Endodermal cell (in vitro differentiated cells): ENCODE measurements around the gene CLCF1. TPM values are rescaled to one million over a fixed set of nuclear protein-coding genes. Genes with fewer than 3 reads are reported as not detected.

Experiments used
- DNase-seq: peaks from one replicate; pipeline ENCODE4 v3.0.0-alpha.2; 2017
- H3K27ac ChIP-seq: 2 replicates; pipeline ENCODE4 v1.5.1; 2013; ENCODE audit warnings: mild to moderate bottlenecking, low read depth, low read length, moderate library complexity
- H3K27me3 ChIP-seq: 2 replicates; pipeline ENCODE4 v1.6.1; 2013; ENCODE audit warnings: mild to moderate bottlenecking, low read length, moderate library complexity; ENCODE audit not compliant: insufficient read depth, control insufficient read depth, poor library complexity, severe bottlenecking
- H3K36me3 ChIP-seq: 2 replicates; pipeline ENCODE4 v1.7.0; 2013; ENCODE audit warnings: mild to moderate bottlenecking, low read length, moderate library complexity; ENCODE audit not compliant: control insufficient read depth, insufficient read depth
- H3K4me1 ChIP-seq: one replicate; pipeline ENCODE4 v1.7.0; 2013; ENCODE audit warnings: low read length; ENCODE audit not compliant: control insufficient read depth, insufficient read depth
- H3K4me3 ChIP-seq: 2 replicates; pipeline ENCODE4 v1.5.1; 2013; ENCODE audit warnings: mild to moderate bottlenecking, low read length, moderate library complexity
- H3K9ac ChIP-seq: 2 replicates; pipeline ENCODE4 v1.6.1; 2013; ENCODE audit warnings: mild to moderate bottlenecking, low read length, moderate library complexity; ENCODE audit not compliant: poor library complexity, severe bottlenecking; ENCODE audit errors: extremely low read depth
- H3K9me3 ChIP-seq: 2 replicates; pipeline ENCODE4 v1.6.1; 2013; ENCODE audit warnings: mild to moderate bottlenecking, low read length, moderate library complexity; ENCODE audit not compliant: control insufficient read depth
- H3K27ac Mint-ChIP-seq: 2 replicates; pipeline ENCODE4 v1.8.0; 2020; ENCODE audit warnings: mixed read lengths
- H3K27me3 Mint-ChIP-seq: 2 replicates; pipeline ENCODE4 v1.8.0; 2021; ENCODE audit warnings: mild to moderate bottlenecking, mixed read lengths; ENCODE audit not compliant: insufficient read depth
- H3K36me3 Mint-ChIP-seq: 2 replicates; pipeline ENCODE4 v1.8.0; 2020; ENCODE audit warnings: low read depth, mixed read lengths
- H3K4me1 Mint-ChIP-seq: 2 replicates; pipeline ENCODE4 v1.8.0; 2020; ENCODE audit warnings: mixed read lengths
- H3K4me3 Mint-ChIP-seq: 2 replicates; pipeline ENCODE4 v1.8.0; 2020; ENCODE audit warnings: mild to moderate bottlenecking, moderate library complexity, mixed read lengths
- H3K9me3 Mint-ChIP-seq: 2 replicates; pipeline ENCODE4 v1.8.0; 2020; ENCODE audit warnings: mild to moderate bottlenecking, mixed read lengths
- CTCF ChIP-seq: fragments of 200-600 bp; sonication (generic); conservative IDR thresholded peaks from 2 replicates; pipeline ENCODE4 v1.5.0; 2021; ENCODE audit warnings: antibody characterized with exemption, mild to moderate bottlenecking
- WGBS, 2 experiments: methylation state at CpG; one replicate each; pipeline versions ENCODE4 v1.1.5 to v1.1.7; 2013; ENCODE audit warnings: missing lambda C conversion rate in 2 of 2, mixed read lengths in 1 of 2; ENCODE audit not compliant: insufficient coverage in 1 of 2, insufficient read length in 1 of 2; 5-methylcytosine and 5-hydroxymethylcytosine counted together
- total RNA-seq, 2 donors: library from RNA; stranded (reverse); fragmentation: NEBNext Ultra II Directional in 1 of 2; extraction: Animal tissue kit (Norgen Biotek cat#: 25700) in 1 of 2; gene quantifications; 2 replicates in 1 of 2; 3 replicates in 1 of 2; pipeline ENCODE4 v1.2.1, GENCODE V29; 2021

The CLCF1 gene
- total RNA-seq, 2 donors from 2014 or later, result 3.6 to 4.8 TPM

DNA sequence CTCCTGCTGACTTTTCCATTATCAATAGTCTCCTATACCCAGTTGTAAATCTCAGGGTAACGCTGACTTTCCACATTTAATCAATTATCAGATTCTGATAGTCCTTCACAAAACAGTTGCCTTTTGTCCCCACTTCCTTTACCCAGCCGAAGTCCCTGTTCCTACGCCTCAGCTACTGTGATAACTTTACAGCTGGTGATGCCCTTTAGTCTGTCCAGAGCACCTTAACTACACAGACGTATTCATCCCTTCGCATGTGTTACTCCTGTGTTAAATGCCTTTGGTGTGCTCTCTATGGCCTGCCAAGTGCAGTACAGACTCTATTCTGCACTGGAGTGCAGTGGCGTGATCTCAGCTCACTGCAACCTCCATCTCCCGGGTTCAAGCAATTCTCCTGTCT is 49.9 kb downstream of the CLCF1 start:
- no peaks in the 10 kb centered on the region for H3K9me3 ChIP-seq
- H3K4me1 ChIP-seq, result no peaks in the 10 kb centered on the region
- peaks cover 3% of the 10 kb centered on the region for H3K4me1 Mint-ChIP-seq
- H3K36me3 ChIP-seq, result no peaks in the 10 kb centered on the region
- no peak for TF ChIP-seq CTCF
- no peak for DNase-seq
- H3K27ac ChIP-seq, result no peak overlapping the region
- peaks cover 20% of the 10 kb centered on the region for H3K27me3 Mint-ChIP-seq
- no peak overlapping the region for H3K27ac Mint-ChIP-seq
- H3K4me3 ChIP-seq, result no peak overlapping the region
- H3K36me3 Mint-ChIP-seq, result no peaks in the 10 kb centered on the region
- H3K9me3 Mint-ChIP-seq, result no peaks in the 10 kb centered on the region
- H3K9ac ChIP-seq, result no peak overlapping the region
- H3K27me3 ChIP-seq, result peaks cover 22% of the 10 kb centered on the region
- no peak overlapping the region for H3K4me3 Mint-ChIP-seq
- WGBS, 2 experiments, result 93 to 95% methylated on average over 7 of the region's 7 CpGs

DNA sequence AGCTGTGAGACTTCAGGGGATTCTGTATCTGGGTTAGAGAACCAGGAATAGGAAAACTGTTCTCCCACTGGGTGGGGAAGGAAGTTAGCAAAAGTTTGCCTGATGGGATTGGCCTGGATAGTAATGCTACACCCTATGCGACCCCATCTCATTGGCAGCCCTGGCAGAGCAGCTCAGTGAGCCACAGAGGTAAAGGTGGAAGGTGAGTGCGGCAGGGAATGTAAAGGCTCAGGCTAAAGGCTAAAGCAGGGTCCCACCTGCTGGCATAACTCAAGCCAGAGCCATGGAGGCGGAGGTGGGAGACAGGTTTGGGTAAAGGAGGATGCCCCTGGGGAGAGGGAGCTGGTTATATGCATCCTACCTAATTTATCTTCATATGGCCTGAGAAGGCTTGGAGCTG is 51.3 kb downstream of the CLCF1 start:
- no peak overlapping the region for H3K27ac Mint-ChIP-seq
- Histone ChIP-seq H3K4me3 (no peak overlapping the region), H3K36me3 (no peaks in the 10 kb centered on the region), H3K9me3 (no peaks in the 10 kb centered on the region), H3K27me3 (peaks cover 26% of the 10 kb centered on the region), H3K27ac (no peak overlapping the region), H3K9ac (no peak overlapping the region), H3K4me1 (no peaks in the 10 kb centered on the region)
- 90 to 100% methylated on average over 1 to 3 of the region's 3 CpGs for WGBS, 2 experiments
- no peaks in the 10 kb centered on the region for H3K9me3 Mint-ChIP-seq
- peaks cover 28% of the 10 kb centered on the region for H3K27me3 Mint-ChIP-seq
- no peak for TF ChIP-seq CTCF
- H3K4me3 Mint-ChIP-seq, result no peak overlapping the region
- no peaks in the 10 kb centered on the region for H3K36me3 Mint-ChIP-seq
- DNase-seq, result peak; percentile 41
- peaks cover 5% of the 10 kb centered on the region for H3K4me1 Mint-ChIP-seq

- H3K27ac Mint-ChIP-seq, result no peak overlapping the region
- 92 to 93% methylated on average over 5 to 6 of the region's 6 CpGs for WGBS, 2 experiments
- H3K27me3 Mint-ChIP-seq, result peaks cover 28% of the 10 kb centered on the region
Measured at GRCh38 chr11:67321313-67321871, 52.0 kb downstream of the CLCF1 start.

More at GRCh38 chr11:67321313-67321871, 52.0 kb downstream of the CLCF1 start:
- Mint-ChIP-seq H3K9me3 (no peaks in the 10 kb centered on the region), H3K4me1 (peaks cover 5% of the 10 kb centered on the region), H3K4me3 (no peak overlapping the region), H3K36me3 (no peaks in the 10 kb centered on the region)
- peaks cover 26% of the 10 kb centered on the region for H3K27me3 ChIP-seq
- no peaks in the 10 kb centered on the region for H3K4me1 ChIP-seq
- no peak overlapping the region for H3K9ac ChIP-seq
- H3K27ac ChIP-seq, result no peak overlapping the region
- DNase-seq, result no peak
- TF ChIP-seq CTCF, result no peak
- no peaks in the 10 kb centered on the region for H3K36me3 ChIP-seq
- H3K9me3 ChIP-seq, result no peaks in the 10 kb centered on the region
- H3K4me3 ChIP-seq, result no peak overlapping the region
